H9 (cell line): ENCODE results near the gene SLC38A5. TPM values are rescaled to one million over a fixed set of nuclear protein-coding genes. Genes with fewer than 3 reads are reported as not detected.

Experiments
- DNase-seq: peaks from one replicate; pipeline ENCODE4 v3.0.0-alpha.2; 2017
- H2AFZ ChIP-seq: one replicate; pipeline ENCODE4 v1.6.1; 2013; ENCODE audit warnings: mild to moderate bottlenecking, low read length, control low read depth, moderate library complexity
- H2AK5ac ChIP-seq: 2 replicates; pipeline ENCODE4 v1.6.1; 2013; ENCODE audit warnings: low read length, control low read depth, mixed read lengths; ENCODE audit not compliant: insufficient read length
- H2BK120ac ChIP-seq: one replicate; pipeline ENCODE4 v1.6.1; 2013; ENCODE audit warnings: low read depth, mild to moderate bottlenecking, low read length, control low read depth, inconsistent platforms; ENCODE audit not compliant: poor library complexity, severe bottlenecking
- H2BK12ac ChIP-seq: 2 replicates; pipeline ENCODE4 v1.6.1; 2013; ENCODE audit warnings: low read length, control low read depth, mixed read lengths, low read depth; ENCODE audit not compliant: insufficient read length
- H2BK15ac ChIP-seq: 2 replicates; pipeline ENCODE4 v1.6.1; 2013; ENCODE audit warnings: low read depth, low read length, control low read depth
- H2BK20ac ChIP-seq: one replicate; pipeline ENCODE4 v1.6.1; 2013; ENCODE audit warnings: low read depth, mild to moderate bottlenecking, low read length, control low read depth, inconsistent platforms; ENCODE audit not compliant: poor library complexity, severe bottlenecking
- H2BK5ac ChIP-seq: 2 replicates; pipeline ENCODE4 v1.6.1; 2013; ENCODE audit warnings: low read length, control low read depth, mixed read lengths; ENCODE audit not compliant: insufficient read length
- H3K14ac ChIP-seq: 2 replicates; pipeline ENCODE4 v1.6.1; 2013; ENCODE audit warnings: low read length, control low read depth; ENCODE audit not compliant: insufficient read depth
- H3K18ac ChIP-seq: 2 replicates; pipeline ENCODE4 v1.6.1; 2013; ENCODE audit warnings: low read depth, mild to moderate bottlenecking, mixed read lengths, low read length, control low read depth; ENCODE audit not compliant: insufficient read length
- H3K23ac ChIP-seq: 2 replicates; pipeline ENCODE4 v1.6.1; 2013; ENCODE audit warnings: low read length, control low read depth, mixed read lengths, low read depth; ENCODE audit not compliant: insufficient read length
- H3K23me2 ChIP-seq: 2 replicates; pipeline ENCODE4 v1.6.1; 2013; ENCODE audit warnings: low read depth, mild to moderate bottlenecking, mixed read lengths, low read length, control low read depth; ENCODE audit not compliant: insufficient read length, poor library complexity, severe bottlenecking
- H3K27ac ChIP-seq: 2 replicates; pipeline ENCODE4 v1.5.1; 2013; ENCODE audit warnings: low read length, control low read depth, mixed read lengths, low read depth; ENCODE audit not compliant: insufficient read length
- H3K27me3 ChIP-seq: 2 replicates; pipeline ENCODE4 v1.6.1; 2013; ENCODE audit warnings: low read length, control low read depth, inconsistent platforms; ENCODE audit not compliant: insufficient read depth
- H3K4ac ChIP-seq: 2 replicates; pipeline ENCODE4 v1.6.1; 2013; ENCODE audit warnings: low read depth, mild to moderate bottlenecking, control low read depth, inconsistent platforms, low read length, moderate library complexity
- H3K4me1 ChIP-seq: 2 replicates; pipeline ENCODE4 v1.6.1; 2013; ENCODE audit warnings: low read length, control low read depth, inconsistent platforms; ENCODE audit not compliant: insufficient read depth
- H3K4me2 ChIP-seq: 2 replicates; pipeline ENCODE4 v1.6.1; 2013; ENCODE audit warnings: low read length, control low read depth, mixed read lengths; ENCODE audit not compliant: insufficient read length, insufficient read depth
- H3K56ac ChIP-seq: 2 replicates; pipeline ENCODE4 v1.6.1; 2013; ENCODE audit warnings: low read depth, mild to moderate bottlenecking, mixed read lengths, low read length, control low read depth; ENCODE audit not compliant: insufficient read length
- H3K79me1 ChIP-seq: 2 replicates; pipeline ENCODE4 v1.6.1; 2013; ENCODE audit warnings: low read depth, mild to moderate bottlenecking, moderate library complexity, low read length, control low read depth, inconsistent platforms; ENCODE audit not compliant: insufficient read depth, poor library complexity, severe bottlenecking
- H3K79me2 ChIP-seq: 2 replicates; pipeline ENCODE4 v1.6.1; 2013; ENCODE audit warnings: low read length, control low read depth, inconsistent platforms; ENCODE audit not compliant: insufficient read depth
- H3K9ac ChIP-seq: 2 replicates; pipeline ENCODE4 v1.6.1; 2013; ENCODE audit warnings: low read length, control low read depth, mixed read lengths; ENCODE audit not compliant: insufficient read length; ENCODE audit errors: extremely low read depth
- H3K9me3 ChIP-seq: one replicate; pipeline ENCODE4 v1.6.1; 2013; ENCODE audit warnings: low read depth, low read length, inconsistent platforms; ENCODE audit not compliant: control insufficient read depth
- H3T11ph ChIP-seq: one replicate; pipeline ENCODE4 v1.6.1; 2013; ENCODE audit warnings: mild to moderate bottlenecking, low read length, control low read depth, inconsistent platforms
- H4K20me1 ChIP-seq: one replicate; pipeline ENCODE4 v1.6.1; 2013; ENCODE audit not compliant: control insufficient read depth, insufficient read length, insufficient read depth
- H4K5ac ChIP-seq: 2 replicates; pipeline ENCODE4 v1.6.1; 2013; ENCODE audit warnings: low read depth, mild to moderate bottlenecking, mixed read lengths, low read length, control low read depth; ENCODE audit not compliant: insufficient read length
- H4K8ac ChIP-seq: replicated peaks from 2 replicates; pipeline ENCODE4 v1.6.1; 2013; ENCODE audit warnings: low read length, control low read depth, mixed read lengths, low read depth; ENCODE audit not compliant: insufficient read length
- H4K91ac ChIP-seq: 2 replicates; pipeline ENCODE4 v1.6.1; 2013; ENCODE audit warnings: low read depth, mild to moderate bottlenecking, moderate library complexity, mixed read lengths, low read length, control low read depth; ENCODE audit not compliant: insufficient read length
- H3K27ac Mint-ChIP-seq, 3 experiments: 2 replicates in 2 of 3; 3 replicates in 1 of 3; pipeline ENCODE4 v1.8.0; 2020 to 2021; ENCODE audit warnings: mixed read lengths in 3 of 3, mild to moderate bottlenecking in 1 of 3, moderate library complexity in 1 of 3
- H3K27me3 Mint-ChIP-seq: 2 replicates; pipeline ENCODE4 v1.8.0; 2021; ENCODE audit warnings: low read depth, mild to moderate bottlenecking, moderate library complexity, mixed read lengths
- H3K36me3 Mint-ChIP-seq, 3 experiments: 2 replicates in 2 of 3; 3 replicates in 1 of 3; pipeline ENCODE4 v1.8.0; 2020 to 2021; ENCODE audit warnings: low read depth in 3 of 3, mixed read lengths in 3 of 3; ENCODE audit not compliant: insufficient read depth in 1 of 3
- H3K4me1 Mint-ChIP-seq, 2 experiments: 2 replicates each; pipeline ENCODE4 v1.8.0; 2020; ENCODE audit warnings: mixed read lengths in 2 of 2
- H3K4me3 Mint-ChIP-seq, 2 experiments: 2 replicates in 1 of 2; 3 replicates in 1 of 2; pipeline ENCODE4 v1.8.0; 2020 to 2021; ENCODE audit warnings: mild to moderate bottlenecking in 2 of 2, mixed read lengths in 2 of 2, moderate library complexity in 1 of 2
- H3K9me3 Mint-ChIP-seq, 2 experiments: 2 replicates in 1 of 2; 3 replicates in 1 of 2; pipeline ENCODE4 v1.8.0; 2020; ENCODE audit warnings: mild to moderate bottlenecking in 2 of 2, mixed read lengths in 2 of 2, moderate library complexity in 1 of 2
- CTCF ChIP-seq: fragments of 200-600 bp; sonication (generic); conservative IDR thresholded peaks from 3 replicates; pipeline ENCODE4 v1.8.0; 2021; ENCODE audit warnings: antibody characterized with exemption, mild to moderate bottlenecking
- WGBS: extraction: QIAGEN DNeasy Blood & Tissue Kit; methylation state at CpG from one replicate; pipeline ENCODE4 v1.1.7; 2013; ENCODE audit warnings: missing lambda C conversion rate, low lambda C conversion rate, mixed read lengths; ENCODE audit not compliant: insufficient read length; ENCODE audit errors: extremely low coverage; 5-methylcytosine and 5-hydroxymethylcytosine counted together
- total RNA-seq: library from RNA; stranded (reverse); gene quantifications from 2 replicates; pipeline ENCODE4 v1.2.1, GENCODE V29; 2021

The SLC38A5 gene
- total RNA-seq, 1 experiment from 2014 or later: 28.3 TPM

DNA sequence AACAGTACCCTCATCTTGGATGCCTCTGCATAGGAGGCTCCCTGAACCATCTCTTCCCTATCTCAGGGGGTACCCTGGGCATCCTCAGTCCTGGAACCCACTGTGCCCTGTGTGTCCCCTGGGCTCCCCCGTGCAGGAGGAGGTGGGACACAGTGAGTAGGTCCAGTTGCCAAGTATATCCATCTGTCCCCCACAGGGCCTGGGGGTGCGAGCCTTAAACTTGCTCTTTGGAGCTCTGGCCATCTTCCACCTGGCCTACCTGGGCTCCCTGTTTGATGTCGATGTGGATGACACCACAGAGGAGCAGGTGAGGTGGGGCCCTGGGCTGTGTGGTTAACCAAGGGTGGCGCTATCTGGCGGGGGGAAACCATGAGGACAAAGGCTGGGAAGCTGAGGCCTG lies 46.9 kb upstream of the SLC38A5 start:
- no peak overlapping the region for H3K18ac ChIP-seq
- H3K27me3 ChIP-seq: no peaks in the 10 kb centered on the region
- H3K27ac ChIP-seq: no peak overlapping the region
- H3T11ph ChIP-seq: no peak overlapping the region
- no peaks in the 10 kb centered on the region for H4K20me1 ChIP-seq
- H2BK120ac ChIP-seq: no peak overlapping the region
- H3K79me1 ChIP-seq: no peaks in the 10 kb centered on the region
- Mint-ChIP-seq H3K4me1 (peaks cover 5 to 8% of the 10 kb centered on the region in 2 experiments; a peak in 3 of 4 replicates), H3K36me3 (peaks cover 17 to 28% (median 27%) of the 10 kb centered on the region in 3 experiments; a peak in 6 of 7 replicates), H3K27ac (no peak overlapping the region), H3K9me3 (peaks cover 60 to 80% of the 10 kb centered on the region in 2 experiments), H3K27me3 (peaks cover 2% of the 10 kb centered on the region), H3K4me3 (no peak overlapping the region)
- H3K23ac ChIP-seq: no peak overlapping the region
- H3K4ac ChIP-seq: no peak overlapping the region
- no peak overlapping the region for H3K9ac ChIP-seq
- no peak overlapping the region for H2BK5ac ChIP-seq
- no peaks in the 10 kb centered on the region for H3K79me2 ChIP-seq
- TF ChIP-seq CTCF: no peak
- no CpG with 5 or more reads among the region's 5 CpGs for WGBS
- no peak overlapping the region for H3K56ac ChIP-seq
- no peak overlapping the region for H2BK20ac ChIP-seq
- peaks cover 36% of the 10 kb centered on the region for H3K9me3 ChIP-seq
- no peak overlapping the region for H2AK5ac ChIP-seq
- no peak overlapping the region for H4K5ac ChIP-seq
- H3K4me2 ChIP-seq: no peak overlapping the region
- H3K14ac ChIP-seq: no peak overlapping the region
- H3K4me1 ChIP-seq: no peaks in the 10 kb centered on the region
- no peaks in the 10 kb centered on the region for H3K23me2 ChIP-seq
- H4K91ac ChIP-seq: no peak overlapping the region
- H2BK15ac ChIP-seq: no peak overlapping the region; the same call in 1 of the 2 replicates
- DNase-seq: no peak
- no peak overlapping the region for H2AFZ ChIP-seq
- no peak overlapping the region for H2BK12ac ChIP-seq
- H4K8ac ChIP-seq: no peak overlapping the region
